Caco-2 (cell line): Measurements from ENCODE around the gene CRAT. TPM values are rescaled to one million over a fixed set of nuclear protein-coding genes. Genes with fewer than 3 reads are reported as not detected.
A peak's percentile ranks its signal among the peaks of the same experiment; 100 is the strongest.

Experiments
- BruUV-seq: library from RNA; stranded (reverse); fragments of 400-500 nt; replicated peaks from 2 replicates; lab custom pipeline; 2021; lab: Mats Ljungman, UMichigan
- CTCF ChIA-PET: fragments of 300-600 bp; sonication (Branson Sonifier 250); formaldehyde crosslinking; loops from one replicate; lab custom pipeline; 2022; ENCODE audit warnings: antibody characterized with exemption; lab: Charles Lee
- POLR2A ChIA-PET: fragments of 300-600 bp; sonication (Branson Sonifier 250); formaldehyde crosslinking; loops from one replicate; lab custom pipeline; 2022; ENCODE audit warnings: antibody characterized with exemption; lab: Charles Lee
- DNase-seq, 2 experiments: peaks; one replicate each; pipeline versions ENCODE4 v3.0.0 to v3.0.0-alpha.2; 2020 to 2022
- H3K27me3 ChIP-seq: replicated peaks from 2 replicates; pipeline ENCODE4 v1.6.0; 2011; ENCODE audit warnings: low read length; ENCODE audit not compliant: control insufficient read depth, insufficient read depth
- H3K36me3 ChIP-seq: 2 replicates; pipeline ENCODE4 v1.5.1; 2011; ENCODE audit warnings: low read length; ENCODE audit not compliant: control insufficient read depth, insufficient read depth
- H3K4me1 ChIP-seq: fragments of 250-450 bp; sonication (Bioruptor Pico); 2 replicates; pipeline ENCODE4 v1.5.1; 2020; ENCODE audit warnings: mild to moderate bottlenecking
- H3K4me3 ChIP-seq: 2 replicates; pipeline ENCODE4 v1.5.1; 2011; ENCODE audit warnings: low read depth, mild to moderate bottlenecking, control low read depth, low read length
- H3K9me3 ChIP-seq: fragments of 250-450 bp; sonication (Bioruptor Pico); 2 replicates; pipeline ENCODE4 v1.5.1; 2020; ENCODE audit warnings: mild to moderate bottlenecking, moderate library complexity
- H3K27ac Mint-ChIP-seq: one replicate; pipeline ENCODE4 v1.8.0; 2022; ENCODE audit warnings: mixed read lengths; ENCODE audit not compliant: unreplicated experiment
- H3K27me3 Mint-ChIP-seq: one replicate; pipeline ENCODE4 v1.8.0; 2022; ENCODE audit warnings: mixed read lengths; ENCODE audit not compliant: insufficient read depth, unreplicated experiment
- H3K36me3 Mint-ChIP-seq: one replicate; pipeline ENCODE4 v1.8.0; 2022; ENCODE audit warnings: mild to moderate bottlenecking, mixed read lengths; ENCODE audit not compliant: insufficient read depth, unreplicated experiment
- H3K4me1 Mint-ChIP-seq: one replicate; pipeline ENCODE4 v1.8.0; 2022; ENCODE audit warnings: low read depth, mixed read lengths; ENCODE audit not compliant: unreplicated experiment
- H3K4me3 Mint-ChIP-seq: one replicate; pipeline ENCODE4 v1.8.0; 2022; ENCODE audit warnings: mild to moderate bottlenecking, moderate library complexity, mixed read lengths; ENCODE audit not compliant: unreplicated experiment
- H3K9me3 Mint-ChIP-seq: one replicate; pipeline ENCODE4 v1.8.0; 2022; ENCODE audit warnings: mixed read lengths; ENCODE audit not compliant: unreplicated experiment
- CTCF ChIP-seq, 2 experiments: fragments of 200-600 bp in 1 of 2; IDR thresholded peaks; 1 replicate in 1 of 2; 2 replicates in 1 of 2; pipeline versions ENCODE4 v1.5.1 to v1.8.0; 2011 to 2022; ENCODE audit warnings: antibody characterized with exemption in 1 of 2, control low read depth in 1 of 2, inconsistent platforms in 1 of 2, low read depth in 1 of 2, low read length in 1 of 2, mild to moderate bottlenecking in 1 of 2, moderate library complexity in 1 of 2; ENCODE audit not compliant: insufficient read depth in 1 of 2, severe bottlenecking in 1 of 2, unreplicated experiment in 1 of 2
- intact Hi-C: fragments of 100-400 bp; cut with micrococcal nuclease; formaldehyde crosslinking; loops from one replicate; pipeline ENCODE4 v1.10.0; 2022; ENCODE audit not compliant: unreplicated experiment
- total RNA-seq: library from RNA; stranded (reverse); gene quantifications from 2 replicates; pipeline ENCODE4 v1.2.3, GENCODE V29; 2022

The CRAT gene
- total RNA-seq, 1 experiment from 2014 or later, result 20.7 TPM

- Histone ChIP-seq H3K9me3 (no peaks in the 10 kb centered on the region), H3K36me3 (no peaks in the 10 kb centered on the region), H3K4me1 (peaks cover 11% of the 10 kb centered on the region), H3K27me3 (no peaks in the 10 kb centered on the region), H3K4me3 (no peak overlapping the region)
- POLR2A ChIA-PET, result no interaction called here
- Mint-ChIP-seq H3K4me3 (peak overlapping the region; percentile 88), H3K9me3 (no peaks in the 10 kb centered on the region), H3K36me3 (peaks cover 21% of the 10 kb centered on the region), H3K27ac (no peak overlapping the region), H3K27me3 (no peaks in the 10 kb centered on the region), H3K4me1 (peaks cover 22% of the 10 kb centered on the region)
- no TSS peak for BruUV-seq
- no peak for DNase-seq
- intact Hi-C loops, result no loop called here
- CTCF ChIA-PET, result interaction anchor here (1.6 kb wide), 1 partner anchor 23 kb away, joined by 3 read pairs; no protein-coding TSS in a partner anchor
- TF ChIP-seq CTCF (IDR thresholded peaks at IDR 0.05; ENCODE audit: insufficient read depth in 1 of 2, low read depth in 1 of 2, low read length in 1 of 2, severe bottlenecking in 1 of 2, unreplicated experiment in 1 of 2), result no peak
Measured at GRCh38 chr9:129108805-129109536, 1.6 kb downstream of the CRAT start.

- no peaks in the 10 kb centered on the region for H3K27me3 Mint-ChIP-seq
- no peaks in the 10 kb centered on the region for H3K9me3 Mint-ChIP-seq
- TF ChIP-seq CTCF (IDR thresholded peaks at IDR 0.05; ENCODE audit: insufficient read depth in 1 of 2, low read depth in 1 of 2, low read length in 1 of 2, severe bottlenecking in 1 of 2, unreplicated experiment in 1 of 2), result no peak
- H3K4me3 Mint-ChIP-seq, result peak overlapping the region; percentile 27
- no TSS peak for BruUV-seq
- Histone ChIP-seq H3K4me1 (peaks cover 10% of the 10 kb centered on the region), H3K36me3 (no peaks in the 10 kb centered on the region), H3K27me3 (no peaks in the 10 kb centered on the region), H3K9me3 (no peaks in the 10 kb centered on the region), H3K4me3 (no peak overlapping the region)
- CTCF ChIA-PET, result no interaction called here
- peaks cover 22% of the 10 kb centered on the region for H3K4me1 Mint-ChIP-seq
- peaks cover 21% of the 10 kb centered on the region for H3K36me3 Mint-ChIP-seq
- H3K27ac Mint-ChIP-seq, result no peak overlapping the region
- DNase-seq, result no peak
- intact Hi-C loops, result no loop called here
- POLR2A ChIA-PET, result interaction anchor here (0.6 kb wide), 1 partner anchor 20 kb away, joined by 6 read pairs; no protein-coding TSS in a partner anchor
Measured at GRCh38 chr9:129108083-129108804, 2.3 kb downstream of the CRAT start.

GRCh38 chr9:129107651-129108050, 2.9 kb downstream of the CRAT start:
- intact Hi-C loops, result no loop called here
- CTCF ChIA-PET, result no interaction called here
- TF ChIP-seq CTCF (IDR thresholded peaks at IDR 0.05; ENCODE audit: insufficient read depth in 1 of 2, low read depth in 1 of 2, low read length in 1 of 2, severe bottlenecking in 1 of 2, unreplicated experiment in 1 of 2), result no peak
- DNase-seq, result no peak
- Mint-ChIP-seq H3K36me3 (peaks cover 21% of the 10 kb centered on the region), H3K27ac (no peak overlapping the region), H3K9me3 (no peaks in the 10 kb centered on the region), H3K4me1 (peaks cover 22% of the 10 kb centered on the region), H3K27me3 (no peaks in the 10 kb centered on the region), H3K4me3 (no peak overlapping the region)
- Histone ChIP-seq H3K4me3 (no peak overlapping the region), H3K4me1 (peaks cover 12% of the 10 kb centered on the region), H3K36me3 (no peaks in the 10 kb centered on the region), H3K9me3 (no peaks in the 10 kb centered on the region), H3K27me3 (no peaks in the 10 kb centered on the region)
- no TSS peak for BruUV-seq
- POLR2A ChIA-PET, result interaction anchor here (0.6 kb wide), 2 partner anchors 21 to 872 kb away, joined by 6 to 15 read pairs; no protein-coding TSS in a partner anchor
